Measurements from ENCODE around the gene FBXO42. TPM values are rescaled to one million over a fixed set of nuclear protein-coding genes. Genes with fewer than 3 reads are reported as not detected.
A peak's percentile ranks its signal among the peaks of the same experiment; 100 is the strongest.

Gene FBXO42
- total and polyA plus RNA-seq, 2 of the 13 experiments (the other 11 are each of a cell fraction or from before 2014, with no cell fraction given): 7.6 to 17.5 TPM

DNA sequence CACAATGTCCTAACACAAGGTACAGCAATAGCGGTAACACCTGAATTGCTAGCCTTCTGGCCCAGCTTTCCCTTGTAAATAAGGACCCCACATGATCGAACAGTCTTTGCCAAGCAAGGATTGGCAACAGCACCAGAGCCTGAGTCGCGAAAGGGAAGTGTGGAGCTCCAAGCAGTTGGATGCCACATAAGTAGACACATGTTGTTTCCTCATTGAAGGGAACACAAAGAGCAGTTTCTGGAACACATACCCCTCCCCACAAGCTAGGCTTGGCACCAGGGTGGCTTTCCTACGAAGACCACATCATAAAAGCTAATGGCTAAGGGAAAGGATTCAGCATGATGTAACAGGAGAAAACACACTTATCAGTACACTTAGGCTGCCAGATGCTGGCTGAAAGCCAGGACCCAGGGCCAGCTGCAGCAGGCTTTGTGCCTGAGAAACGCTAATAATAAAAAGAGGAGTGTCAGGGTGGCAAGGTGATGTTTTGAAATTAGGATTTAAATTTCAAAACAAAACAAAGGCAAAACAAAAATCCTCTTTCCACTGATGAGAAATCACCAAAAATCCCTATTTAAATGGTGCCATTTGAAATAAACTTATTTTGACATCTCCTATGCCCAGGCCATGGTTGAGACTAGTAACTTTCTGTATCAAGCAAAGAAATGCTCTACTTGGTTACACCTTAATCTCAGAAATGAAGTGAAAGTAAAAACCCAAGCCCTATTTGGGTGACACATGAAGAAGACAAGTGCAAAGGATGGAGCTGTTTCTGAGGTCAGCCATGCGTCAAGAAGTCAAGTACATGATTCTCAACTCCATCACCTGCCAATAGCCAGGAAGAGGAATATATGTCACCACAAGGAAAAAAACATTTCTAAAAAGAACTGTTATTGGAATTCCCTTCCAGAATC is 103.4 kb downstream of the FBXO42 start:
- peaks cover 11 to 46% of the 10 kb centered on the region in 2 experiments; a peak in 4 of 5 replicates for H3K36me3 ChIP-seq (replicated peaks in 1 of 2; ENCODE audit: control insufficient read depth in 1 of 2, insufficient read depth in 2 of 2, low read length in 2 of 2)
- H4K20me1 ChIP-seq (ENCODE audit: insufficient read depth, low read length): no peaks in the 10 kb centered on the region
- H3K9ac ChIP-seq (ENCODE audit: insufficient read depth, low read depth, low read length): no peak overlapping the region
- ChIA-PET CTCF (ENCODE audit: low intra/inter-chr PET ratio, low total read pairs) (no interaction called here), POLR2A (no interaction called here)
- WGBS (ENCODE audit: low lambda C conversion rate): 93% methylated on average over 7 of the region's 7 CpGs
- no peak overlapping the region for H3K27ac ChIP-seq (ENCODE audit: extremely low read length, insufficient read depth, low read length)
- no TSS peak for BruUV-seq (replicated peaks)
- in situ Hi-C loops (cut with HindIII; ENCODE audit: extremely low pct_ligation_motif_present, low pct_unique_long_range_greater_than_20kb) (no loop called here), intact Hi-C loops (cut with micrococcal nuclease; ENCODE audit: unreplicated experiment) (no loop called here)
- no peak overlapping the region for H3K4me3 ChIP-seq (replicated peaks in 1 of 3; ENCODE audit: insufficient read depth in 1 of 3, low read depth in 2 of 3, low read length in 3 of 3)
- H3K79me2 ChIP-seq (ENCODE audit: insufficient read depth, low read length): no peaks in the 10 kb centered on the region
- TF ChIP-seq ZNF33A (CRISPR knock-in tag; IDR thresholded peaks at IDR 0.05; ENCODE audit: borderline replicate concordance) (no peak), ZNF841 (CRISPR knock-in tag; IDR thresholded peaks at IDR 0.05; ENCODE audit: borderline replicate concordance) (no peak), ZBTB4 (CRISPR knock-in tag; IDR thresholded peaks at IDR 0.05; ENCODE audit: borderline replicate concordance) (no peak), KDM3A (CRISPR knock-in tag; IDR thresholded peaks at IDR 0.05; ENCODE audit: low read depth) (no peak), CCAR2 (optimal IDR thresholded peaks at IDR 0.05; ENCODE audit: low read depth, low read length) (no peak), CAMTA2 (CRISPR knock-in tag; IDR thresholded peaks at IDR 0.05; ENCODE audit: borderline replicate concordance) (no peak)
- TF ChIP-seq, protein P1, sequence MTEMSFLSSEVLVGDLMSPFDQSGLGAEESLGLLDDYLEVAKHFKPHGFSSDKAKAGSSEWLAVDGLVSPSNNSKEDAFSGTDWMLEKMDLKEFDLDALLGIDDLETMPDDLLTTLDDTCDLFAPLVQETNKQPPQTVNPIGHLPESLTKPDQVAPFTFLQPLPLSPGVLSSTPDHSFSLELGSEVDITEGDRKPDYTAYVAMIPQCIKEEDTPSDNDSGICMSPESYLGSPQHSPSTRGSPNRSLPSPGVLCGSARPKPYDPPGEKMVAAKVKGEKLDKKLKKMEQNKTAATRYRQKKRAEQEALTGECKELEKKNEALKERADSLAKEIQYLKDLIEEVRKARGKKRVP (CRISPR knock-in tag; IDR thresholded peaks at IDR 0.05): peak in 1 of 2 experiments; percentile 34; a peak in 1 of 4 replicates
- FAIRE-seq (no peak), DNase-seq (ENCODE audit: low spot score) (no peak), ATAC-seq (no peak)
- H3K4me1 ChIP-seq (ENCODE audit: insufficient read depth, low read length): peaks cover 6% of the 10 kb centered on the region; the same call in 1 of the 2 replicates
- no peaks in the 10 kb centered on the region for H3K9me3 ChIP-seq (ENCODE audit: low read length)
- no peaks in the 10 kb centered on the region for H3K27me3 ChIP-seq (ENCODE audit: control insufficient read depth in 1 of 2, insufficient read depth in 2 of 2, low read length in 2 of 2)
- H3K4me2 ChIP-seq (ENCODE audit: low read depth, low read length): no peak overlapping the region
- H2AFZ ChIP-seq (ENCODE audit: low read length): no peak overlapping the region
